ENCODE data around the gene STAC3. TPM values are rescaled to one million over a fixed set of nuclear protein-coding genes. Genes with fewer than 3 reads are reported as not detected.

The STAC3 gene
- total and polyA plus RNA-seq, 10 of the 15 experiments (the other 5 are each of a cell fraction or from before 2014, with no cell fraction given) = 0.49 to 9.9 (median 3.8) TPM

DNA sequence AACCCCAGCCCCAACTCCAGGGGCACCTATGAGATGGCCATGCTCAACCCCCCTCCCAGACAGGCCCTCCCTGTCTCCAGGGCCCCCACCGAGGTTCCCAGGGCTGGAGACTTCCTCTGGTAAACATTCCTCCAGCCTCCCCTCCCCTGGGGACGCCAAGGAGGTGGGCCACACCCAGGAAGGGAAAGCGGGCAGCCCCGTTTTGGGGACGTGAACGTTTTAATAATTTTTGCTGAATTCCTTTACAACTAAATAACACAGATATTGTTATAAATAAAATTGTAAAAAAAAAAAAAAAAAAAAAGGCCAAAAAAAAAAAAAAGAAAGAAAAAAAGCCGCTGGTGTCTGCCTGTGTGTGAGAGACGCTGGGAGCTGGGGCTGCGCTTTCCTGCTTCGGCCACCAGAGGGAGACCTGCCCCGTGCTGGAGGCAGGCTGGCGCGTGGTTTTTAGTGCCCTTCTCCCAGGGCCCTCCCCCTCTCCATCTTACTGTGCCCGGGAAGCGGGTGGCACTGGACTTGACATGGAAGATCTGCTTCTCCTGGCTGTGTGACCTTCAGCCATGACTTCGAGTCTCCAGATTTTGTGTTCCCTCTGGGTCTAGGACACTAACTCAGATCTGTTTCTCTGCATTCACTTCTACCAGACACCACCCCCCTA, 37.8 kb downstream of the STAC3 start (continued):
- TF ChIP-seq, protein P1, sequence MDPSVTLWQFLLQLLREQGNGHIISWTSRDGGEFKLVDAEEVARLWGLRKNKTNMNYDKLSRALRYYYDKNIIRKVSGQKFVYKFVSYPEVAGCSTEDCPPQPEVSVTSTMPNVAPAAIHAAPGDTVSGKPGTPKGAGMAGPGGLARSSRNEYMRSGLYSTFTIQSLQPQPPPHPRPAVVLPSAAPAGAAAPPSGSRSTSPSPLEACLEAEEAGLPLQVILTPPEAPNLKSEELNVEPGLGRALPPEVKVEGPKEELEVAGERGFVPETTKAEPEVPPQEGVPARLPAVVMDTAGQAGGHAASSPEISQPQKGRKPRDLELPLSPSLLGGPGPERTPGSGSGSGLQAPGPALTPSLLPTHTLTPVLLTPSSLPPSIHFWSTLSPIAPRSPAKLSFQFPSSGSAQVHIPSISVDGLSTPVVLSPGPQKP (IDR thresholded peaks at IDR 0.05; ENCODE audit: low read depth, low read length) = no peak
- TF ChIP-seq, protein P2, sequence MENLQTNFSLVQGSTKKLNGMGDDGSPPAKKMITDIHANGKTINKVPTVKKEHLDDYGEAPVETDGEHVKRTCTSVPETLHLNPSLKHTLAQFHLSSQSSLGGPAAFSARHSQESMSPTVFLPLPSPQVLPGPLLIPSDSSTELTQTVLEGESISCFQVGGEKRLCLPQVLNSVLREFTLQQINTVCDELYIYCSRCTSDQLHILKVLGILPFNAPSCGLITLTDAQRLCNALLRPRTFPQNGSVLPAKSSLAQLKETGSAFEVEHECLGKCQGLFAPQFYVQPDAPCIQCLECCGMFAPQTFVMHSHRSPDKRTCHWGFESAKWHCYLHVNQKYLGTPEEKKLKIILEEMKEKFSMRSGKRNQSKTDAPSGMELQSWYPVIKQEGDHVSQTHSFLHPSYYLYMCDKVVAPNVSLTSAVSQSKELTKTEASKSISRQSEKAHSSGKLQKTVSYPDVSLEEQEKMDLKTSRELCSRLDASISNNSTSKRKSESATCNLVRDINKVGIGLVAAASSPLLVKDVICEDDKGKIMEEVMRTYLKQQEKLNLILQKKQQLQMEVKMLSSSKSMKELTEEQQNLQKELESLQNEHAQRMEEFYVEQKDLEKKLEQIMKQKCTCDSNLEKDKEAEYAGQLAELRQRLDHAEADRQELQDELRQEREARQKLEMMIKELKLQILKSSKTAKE (IDR thresholded peaks at IDR 0.05; ENCODE audit: low read depth, poor library complexity, severe bottlenecking) = no peak
- peak; percentile 76 for TF ChIP-seq YY1 (IDR thresholded peaks at IDR 0.05; ENCODE audit: low read depth, low read length)
- TF ChIP-seq STAT3 (IDR thresholded peaks at IDR 0.05; ENCODE audit: low read depth, low read length) = no peak
- TF ChIP-seq CEBPB (IDR thresholded peaks at IDR 0.05; ENCODE audit: borderline replicate concordance in 1 of 2, low read depth in 2 of 2, low read length in 2 of 2) = no peak
- TF ChIP-seq, protein P3, sequence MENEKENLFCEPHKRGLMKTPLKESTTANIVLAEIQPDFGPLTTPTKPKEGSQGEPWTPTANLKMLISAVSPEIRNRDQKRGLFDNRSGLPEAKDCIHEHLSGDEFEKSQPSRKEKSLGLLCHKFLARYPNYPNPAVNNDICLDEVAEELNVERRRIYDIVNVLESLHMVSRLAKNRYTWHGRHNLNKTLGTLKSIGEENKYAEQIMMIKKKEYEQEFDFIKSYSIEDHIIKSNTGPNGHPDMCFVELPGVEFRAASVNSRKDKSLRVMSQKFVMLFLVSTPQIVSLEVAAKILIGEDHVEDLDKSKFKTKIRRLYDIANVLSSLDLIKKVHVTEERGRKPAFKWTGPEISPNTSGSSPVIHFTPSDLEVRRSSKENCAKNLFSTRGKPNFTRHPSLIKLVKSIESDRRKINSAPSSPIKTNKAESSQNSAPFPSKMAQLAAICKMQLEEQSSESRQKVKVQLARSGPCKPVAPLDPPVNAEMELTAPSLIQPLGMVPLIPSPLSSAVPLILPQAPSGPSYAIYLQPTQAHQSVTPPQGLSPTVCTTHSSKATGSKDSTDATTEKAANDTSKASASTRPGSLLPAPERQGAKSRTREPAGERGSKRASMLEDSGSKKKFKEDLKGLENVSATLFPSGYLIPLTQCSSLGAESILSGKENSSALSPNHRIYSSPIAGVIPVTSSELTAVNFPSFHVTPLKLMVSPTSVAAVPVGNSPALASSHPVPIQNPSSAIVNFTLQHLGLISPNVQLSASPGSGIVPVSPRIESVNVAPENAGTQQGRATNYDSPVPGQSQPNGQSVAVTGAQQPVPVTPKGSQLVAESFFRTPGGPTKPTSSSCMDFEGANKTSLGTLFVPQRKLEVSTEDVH (IDR thresholded peaks at IDR 0.05; ENCODE audit: low read depth, partially characterized antibody) = no peak
- TF ChIP-seq CBFB (IDR thresholded peaks at IDR 0.05; ENCODE audit: low read depth) = no peak
- peak; percentile 20 to 29; a peak in 1 of 4 replicates for TF ChIP-seq BHLHE40 (IDR thresholded peaks at IDR 0.05; ENCODE audit: borderline replicate concordance in 1 of 2, low read depth in 2 of 2, low read length in 1 of 2)
- TF ChIP-seq, protein P4, sequence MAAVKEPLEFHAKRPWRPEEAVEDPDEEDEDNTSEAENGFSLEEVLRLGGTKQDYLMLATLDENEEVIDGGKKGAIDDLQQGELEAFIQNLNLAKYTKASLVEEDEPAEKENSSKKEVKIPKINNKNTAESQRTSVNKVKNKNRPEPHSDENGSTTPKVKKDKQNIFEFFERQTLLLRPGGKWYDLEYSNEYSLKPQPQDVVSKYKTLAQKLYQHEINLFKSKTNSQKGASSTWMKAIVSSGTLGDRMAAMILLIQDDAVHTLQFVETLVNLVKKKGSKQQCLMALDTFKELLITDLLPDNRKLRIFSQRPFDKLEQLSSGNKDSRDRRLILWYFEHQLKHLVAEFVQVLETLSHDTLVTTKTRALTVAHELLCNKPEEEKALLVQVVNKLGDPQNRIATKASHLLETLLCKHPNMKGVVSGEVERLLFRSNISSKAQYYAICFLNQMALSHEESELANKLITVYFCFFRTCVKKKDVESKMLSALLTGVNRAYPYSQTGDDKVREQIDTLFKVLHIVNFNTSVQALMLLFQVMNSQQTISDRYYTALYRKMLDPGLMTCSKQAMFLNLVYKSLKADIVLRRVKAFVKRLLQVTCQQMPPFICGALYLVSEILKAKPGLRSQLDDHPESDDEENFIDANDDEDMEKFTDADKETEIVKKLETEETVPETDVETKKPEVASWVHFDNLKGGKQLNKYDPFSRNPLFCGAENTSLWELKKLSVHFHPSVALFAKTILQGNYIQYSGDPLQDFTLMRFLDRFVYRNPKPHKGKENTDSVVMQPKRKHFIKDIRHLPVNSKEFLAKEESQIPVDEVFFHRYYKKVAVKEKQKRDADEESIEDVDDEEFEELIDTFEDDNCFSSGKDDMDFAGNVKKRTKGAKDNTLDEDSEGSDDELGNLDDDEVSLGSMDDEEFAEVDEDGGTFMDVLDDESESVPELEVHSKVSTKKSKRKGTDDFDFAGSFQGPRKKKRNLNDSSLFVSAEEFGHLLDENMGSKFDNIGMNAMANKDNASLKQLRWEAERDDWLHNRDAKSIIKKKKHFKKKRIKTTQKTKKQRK (IDR thresholded peaks at IDR 0.05; ENCODE audit: low read depth, low read length) = no peak
- TF ChIP-seq, protein P5, sequence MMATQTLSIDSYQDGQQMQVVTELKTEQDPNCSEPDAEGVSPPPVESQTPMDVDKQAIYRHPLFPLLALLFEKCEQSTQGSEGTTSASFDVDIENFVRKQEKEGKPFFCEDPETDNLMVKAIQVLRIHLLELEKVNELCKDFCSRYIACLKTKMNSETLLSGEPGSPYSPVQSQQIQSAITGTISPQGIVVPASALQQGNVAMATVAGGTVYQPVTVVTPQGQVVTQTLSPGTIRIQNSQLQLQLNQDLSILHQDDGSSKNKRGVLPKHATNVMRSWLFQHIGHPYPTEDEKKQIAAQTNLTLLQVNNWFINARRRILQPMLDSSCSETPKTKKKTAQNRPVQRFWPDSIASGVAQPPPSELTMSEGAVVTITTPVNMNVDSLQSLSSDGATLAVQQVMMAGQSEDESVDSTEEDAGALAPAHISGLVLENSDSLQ (IDR thresholded peaks at IDR 0.05) = no peak
- no peak for TF ChIP-seq RFX5 (IDR thresholded peaks at IDR 0.05; ENCODE audit: low read depth, low read length)
- TF ChIP-seq, protein P6, sequence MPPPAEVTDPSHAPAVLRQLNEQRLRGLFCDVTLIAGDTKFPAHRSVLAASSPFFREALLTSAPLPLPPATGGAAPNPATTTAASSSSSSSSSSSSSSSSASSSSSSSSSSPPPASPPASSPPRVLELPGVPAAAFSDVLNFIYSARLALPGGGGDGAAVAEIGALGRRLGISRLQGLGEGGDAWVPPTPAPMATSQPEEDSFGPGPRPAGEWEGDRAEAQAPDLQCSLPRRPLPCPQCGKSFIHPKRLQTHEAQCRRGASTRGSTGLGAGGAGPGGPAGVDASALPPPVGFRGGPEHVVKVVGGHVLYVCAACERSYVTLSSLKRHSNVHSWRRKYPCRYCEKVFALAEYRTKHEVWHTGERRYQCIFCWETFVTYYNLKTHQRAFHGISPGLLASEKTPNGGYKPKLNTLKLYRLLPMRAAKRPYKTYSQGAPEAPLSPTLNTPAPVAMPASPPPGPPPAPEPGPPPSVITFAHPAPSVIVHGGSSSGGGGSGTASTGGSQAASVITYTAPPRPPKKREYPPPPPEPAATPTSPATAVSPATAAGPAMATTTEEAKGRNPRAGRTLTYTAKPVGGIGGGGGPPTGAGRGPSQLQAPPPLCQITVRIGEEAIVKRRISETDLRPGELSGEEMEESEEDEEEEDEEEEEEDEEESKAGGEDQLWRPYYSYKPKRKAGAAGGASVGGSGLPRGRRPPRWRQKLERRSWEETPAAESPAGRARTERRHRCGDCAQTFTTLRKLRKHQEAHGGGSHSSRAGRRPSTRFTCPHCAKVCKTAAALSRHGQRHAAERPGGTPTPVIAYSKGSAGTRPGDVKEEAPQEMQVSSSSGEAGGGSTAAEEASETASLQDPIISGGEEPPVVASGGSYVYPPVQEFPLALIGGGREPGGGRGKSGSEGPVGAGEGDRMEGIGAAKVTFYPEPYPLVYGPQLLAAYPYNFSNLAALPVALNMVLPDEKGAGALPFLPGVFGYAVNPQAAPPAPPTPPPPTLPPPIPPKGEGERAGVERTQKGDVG (CRISPR knock-in tag; IDR thresholded peaks at IDR 0.05) = no peak
- TF ChIP-seq GATAD2B (conservative IDR thresholded peaks at IDR 0.05; ENCODE audit: low read depth) = no peak
- 0 out of 2 replicates have a peak, but pooled peaks have one; percentile 19 for TF ChIP-seq IKZF1 (conservative IDR thresholded peaks at IDR 0.05)

All from GM12878 (cell line).